HepG2 (cell line): ENCODE data around the gene SHISA6.

ENCODE experiments used
- CTCF ChIP-seq: sonication (generic); formaldehyde crosslinking; IDR thresholded peaks from 2 replicates; pipeline ENCODE4 v1.5.0; 2020; ENCODE audit warnings: mild to moderate bottlenecking, missing genetic modification reagents, moderate library complexity
- GATAD1 ChIP-seq: IDR thresholded peaks from 2 replicates; pipeline ENCODE4 v1.6.1; 2016; ENCODE audit warnings: missing genetic modification reagents, missing compliant biosample characterization
- NR1H2 ChIP-seq: sonication (generic); formaldehyde crosslinking; IDR thresholded peaks from 2 replicates; pipeline ENCODE4 v1.8.1; 2022; ENCODE audit warnings: low read depth, missing genetic modification reagents, borderline replicate concordance
- ZBTB40 ChIP-seq, 2 experiments: fragments of 450-650 bp in 1 of 2; sonication (generic) in 1 of 2; formaldehyde crosslinking in 1 of 2; IDR thresholded peaks; 2 replicates each; pipeline versions ENCODE4 v1.6.1 to v1.8.0; 2016 to 2022; ENCODE audit warnings: antibody characterized with exemption in 1 of 2, mild to moderate bottlenecking in 1 of 2, missing genetic modification reagents in 1 of 2

GRCh38 chr17:11492511-11492910 is 251.5 kb downstream of the SHISA6 start:
- no peak for TF ChIP-seq GATAD1 (CRISPR knock-in tag)
- TF ChIP-seq CTCF, result no peak
- no peak for TF ChIP-seq NR1H2 (CRISPR knock-in tag)
- TF ChIP-seq ZBTB40 (IDR thresholded peaks at IDR 0.05), result no peak
- no peak for TF ChIP-seq ZBTB40 (CRISPR knock-in tag; IDR thresholded peaks at IDR 0.05)
